ENCODE results near the gene NPFF. TPM values are rescaled to one million over a fixed set of nuclear protein-coding genes. Genes with fewer than 3 reads are reported as not detected.

The NPFF gene
- total and polyA plus RNA-seq, 10 of the 15 experiments (the other 5 are each of a cell fraction or from before 2014, with no cell fraction given), result 0.21 to 0.69 (median 0.23) TPM; not detected in 7

DNA sequence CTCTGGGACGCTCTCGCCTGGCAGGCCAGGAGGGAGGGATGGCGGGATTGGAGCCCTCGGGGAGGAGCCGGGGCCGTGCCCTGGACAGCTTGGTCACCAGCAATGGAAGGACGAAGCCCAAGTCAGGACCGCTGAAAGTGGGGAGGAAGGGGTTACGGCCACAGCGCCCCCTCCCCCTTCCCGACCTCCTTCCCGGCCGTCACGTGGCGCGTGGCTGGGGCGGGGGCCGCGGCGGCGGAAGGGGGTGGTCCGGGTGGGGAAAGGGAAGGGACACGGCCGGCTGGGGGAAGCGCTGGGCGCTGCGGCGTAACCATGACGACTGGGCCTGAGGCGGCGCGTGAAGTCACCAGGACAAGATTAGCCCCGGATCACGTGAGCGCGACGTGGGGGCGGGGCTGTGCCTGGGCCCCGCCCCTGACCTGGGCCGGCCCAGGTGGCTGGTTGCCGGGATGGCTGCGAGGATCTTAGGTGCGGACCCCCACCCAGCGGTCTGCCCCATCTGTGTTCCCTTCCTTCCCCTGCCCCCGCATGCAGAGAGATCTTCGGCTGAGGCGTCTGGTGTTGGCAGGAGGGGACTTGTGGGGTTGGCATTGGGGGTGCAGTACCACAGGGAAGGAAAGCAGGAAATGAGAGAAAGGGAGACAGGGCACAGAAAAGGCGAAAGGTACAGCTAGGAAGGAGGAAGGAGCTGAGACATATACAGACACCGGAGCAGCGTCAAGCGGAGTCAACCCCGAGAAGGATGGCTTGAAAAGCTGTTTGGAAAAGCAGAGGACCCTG lies 14.3 kb downstream of the NPFF start:
- Histone ChIP-seq H2AFZ (ENCODE audit: control insufficient read depth, low read depth, low read length) (peak overlapping the region; percentile 90), H3K4me1 (ENCODE audit: control insufficient read depth, insufficient read depth, low read length) (peaks cover 10% of the 10 kb centered on the region), H3K4me3 (peak overlapping the region; percentile 87), H3K9me3 (replicated peaks; ENCODE audit: control insufficient read depth, insufficient read depth, low read length) (no peaks in the 10 kb centered on the region), H3K36me3 (ENCODE audit: control insufficient read depth in 2 of 2, insufficient read depth in 2 of 2, low read length in 1 of 2) (no peaks in the 10 kb centered on the region), H4K20me1 (ENCODE audit: control insufficient read depth, insufficient read depth) (no peaks in the 10 kb centered on the region), H3K9ac (ENCODE audit: control insufficient read depth, insufficient read depth, low read length) (peak overlapping the region; percentile 74), H3K79me2 (ENCODE audit: control insufficient read depth, insufficient read depth, low read length) (no peaks in the 10 kb centered on the region), H3K27me3 (replicated peaks in 1 of 2; ENCODE audit: control insufficient read depth in 2 of 2, insufficient read depth in 2 of 2, low read length in 1 of 2) (no peaks in the 10 kb centered on the region), H3K27ac (ENCODE audit: control insufficient read depth, insufficient read depth) (peak overlapping the region; percentile 46; the same call in 1 of the 2 replicates), H3K4me2 (ENCODE audit: control insufficient read depth, insufficient read depth) (peak overlapping the region; percentile 96)
- CTCF ChIA-PET, result interaction anchor here (0.5 to 4.8 kb wide), 8 partner anchors 9 to 168 kb away, joined by 3 to 20 read pairs (median 3); partner anchors contain the start of genes NPFF and PRR13
- BruUV-seq (replicated peaks), result no TSS peak
- WGBS (ENCODE audit: insufficient coverage, insufficient replicate concordance, low lambda C conversion rate, missing lambda C conversion rate), result 2% methylated on average over 45 of the region's 52 CpGs
- RAD21 ChIA-PET (ENCODE audit: unreplicated experiment), result interaction anchor here (1.0 to 1.6 kb wide), 6 partner anchors 8 to 183 kb away, joined by 3 to 7 read pairs (median 4); partner anchors contain the start of genes ATP5MC2 and TARBP2
- SMC1A ChIA-PET (ENCODE audit: uncharacterized antibody, unreplicated experiment), result interaction anchor here (0.7 to 3.1 kb wide), 5 partner anchors 16 to 140 kb away, joined by 3 to 9 read pairs (median 3); no protein-coding TSS in a partner anchor
- intact Hi-C loops (cut with micrococcal nuclease; ENCODE audit: unreplicated experiment), result no loop called here
- DNase-seq (ENCODE audit: low read depth, low spot score) (peak; percentile 46), FAIRE-seq (peak; percentile 94), ATAC-seq (peak; percentile 96)
- POLR2A ChIA-PET, result interaction anchor here (0.6 to 2.9 kb wide), 8 partner anchors 8 to 286 kb away, joined by 3 to 12 read pairs (median 3); partner anchors contain the start of genes ITGB7 and TARBP2
- in situ Hi-C loops (cut with MboI), result no loop called here
- 0 out of 2 replicates have a peak, but pooled peaks have one; percentile 37 for TF ChIP-seq SMAD5 (IDR thresholded peaks at IDR 0.05; ENCODE audit: low read depth)
- peak; percentile 70; the same call in 1 of the 2 replicates for TF ChIP-seq ATF3 (IDR thresholded peaks at IDR 0.05; ENCODE audit: borderline replicate concordance, extremely low read depth, low read depth, low read length)
- TF ChIP-seq CBX3 (IDR thresholded peaks at IDR 0.05; ENCODE audit: borderline replicate concordance, low read depth), result no peak
- TF ChIP-seq PAX5 (IDR thresholded peaks at IDR 0.05; ENCODE audit: borderline replicate concordance, low read depth, low read length), result peak; percentile 82; the same call in 1 of the 2 replicates
- TF ChIP-seq FOXK2 (IDR thresholded peaks at IDR 0.05), result no peak
- TF ChIP-seq SUZ12 (IDR thresholded peaks at IDR 0.05; ENCODE audit: unreplicated experiment), result no peak
- 0 out of 2 replicates have a peak, but pooled peaks have one; percentile 56 for TF ChIP-seq TCF3 (IDR thresholded peaks at IDR 0.05; ENCODE audit: borderline replicate concordance, insufficient read depth, low read depth, low read length)
- TF ChIP-seq IKZF1 (conservative IDR thresholded peaks at IDR 0.05), result peak; percentile 47; the same call in 1 of the 2 replicates
- TF ChIP-seq, protein P1, sequence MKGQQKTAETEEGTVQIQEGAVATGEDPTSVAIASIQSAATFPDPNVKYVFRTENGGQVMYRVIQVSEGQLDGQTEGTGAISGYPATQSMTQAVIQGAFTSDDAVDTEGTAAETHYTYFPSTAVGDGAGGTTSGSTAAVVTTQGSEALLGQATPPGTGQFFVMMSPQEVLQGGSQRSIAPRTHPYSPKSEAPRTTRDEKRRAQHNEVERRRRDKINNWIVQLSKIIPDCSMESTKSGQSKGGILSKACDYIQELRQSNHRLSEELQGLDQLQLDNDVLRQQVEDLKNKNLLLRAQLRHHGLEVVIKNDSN (IDR thresholded peaks at IDR 0.05; ENCODE audit: borderline replicate concordance, extremely low read length, insufficient read depth, low read depth, low read length), result peak; percentile 94
- TF ChIP-seq, protein P2, sequence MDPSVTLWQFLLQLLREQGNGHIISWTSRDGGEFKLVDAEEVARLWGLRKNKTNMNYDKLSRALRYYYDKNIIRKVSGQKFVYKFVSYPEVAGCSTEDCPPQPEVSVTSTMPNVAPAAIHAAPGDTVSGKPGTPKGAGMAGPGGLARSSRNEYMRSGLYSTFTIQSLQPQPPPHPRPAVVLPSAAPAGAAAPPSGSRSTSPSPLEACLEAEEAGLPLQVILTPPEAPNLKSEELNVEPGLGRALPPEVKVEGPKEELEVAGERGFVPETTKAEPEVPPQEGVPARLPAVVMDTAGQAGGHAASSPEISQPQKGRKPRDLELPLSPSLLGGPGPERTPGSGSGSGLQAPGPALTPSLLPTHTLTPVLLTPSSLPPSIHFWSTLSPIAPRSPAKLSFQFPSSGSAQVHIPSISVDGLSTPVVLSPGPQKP (IDR thresholded peaks at IDR 0.05; ENCODE audit: low read depth, low read length), result no peak
- TF ChIP-seq ZBTB11 (CRISPR knock-in tag; IDR thresholded peaks at IDR 0.05), result no peak
- no peak for TF ChIP-seq MTA3 (IDR thresholded peaks at IDR 0.05; ENCODE audit: borderline replicate concordance, low read length)
- TF ChIP-seq JUND (IDR thresholded peaks at IDR 0.05; ENCODE audit: low read depth, low read length), result peak; percentile 71; the same call in 1 of the 2 replicates
- TF ChIP-seq PKNOX1 (IDR thresholded peaks at IDR 0.05), result no peak
- TF ChIP-seq PML (IDR thresholded peaks at IDR 0.05; ENCODE audit: low read length), result no peak

Measured in GM12878 (cell line).